Adrenal gland (tissue), 5 donors: Measurements from ENCODE around the gene IFT27.

Source experiments
- POLR2A ChIP-seq, 2 donors: fragments of 450-650 bp; IDR thresholded peaks; one replicate each; pipeline ENCODE4 v1.6.1; 2017; ENCODE audit warnings: antibody characterized with exemption in 2 of 2, mild to moderate bottlenecking in 2 of 2, moderate library complexity in 1 of 2
- TF ChIP-seq, protein P1 (sequence below), 6 experiments: fragments of 450-650 bp in 4 of 6; fragments of 200-600 bp in 2 of 6; sonication (generic) in 1 of 6; IDR thresholded peaks; 1 replicate in 5 of 6; 2 replicates in 1 of 6; pipeline versions ENCODE4 v1.5.1 to v1.8.0; 2016 to 2021; ENCODE audit warnings: antibody characterized with exemption in 6 of 6, mild to moderate bottlenecking in 2 of 6, moderate library complexity in 1 of 6
- donor health status: DM: no; HTN: no; CAD: no.

DNA sequence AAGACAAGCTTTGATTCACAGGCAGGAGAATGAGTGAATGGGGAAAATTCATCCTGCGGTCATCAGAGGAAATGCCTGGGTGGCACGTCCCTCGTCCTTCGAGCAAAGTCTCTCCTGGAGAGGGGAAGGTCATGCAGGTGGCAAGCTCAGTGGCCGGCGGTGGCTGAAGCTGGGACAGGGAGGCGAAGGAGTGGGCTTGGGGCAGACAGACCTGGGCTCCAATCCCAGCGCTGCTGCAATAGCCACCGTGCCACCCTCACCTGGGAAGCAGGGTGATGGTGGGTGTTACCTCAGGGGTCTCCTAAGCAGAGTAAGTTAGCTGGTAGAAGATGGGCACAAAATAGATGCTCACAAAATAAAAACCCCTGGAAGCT is 49.9 kb downstream of the IFT27 start:
- TF ChIP-seq, protein P1, sequence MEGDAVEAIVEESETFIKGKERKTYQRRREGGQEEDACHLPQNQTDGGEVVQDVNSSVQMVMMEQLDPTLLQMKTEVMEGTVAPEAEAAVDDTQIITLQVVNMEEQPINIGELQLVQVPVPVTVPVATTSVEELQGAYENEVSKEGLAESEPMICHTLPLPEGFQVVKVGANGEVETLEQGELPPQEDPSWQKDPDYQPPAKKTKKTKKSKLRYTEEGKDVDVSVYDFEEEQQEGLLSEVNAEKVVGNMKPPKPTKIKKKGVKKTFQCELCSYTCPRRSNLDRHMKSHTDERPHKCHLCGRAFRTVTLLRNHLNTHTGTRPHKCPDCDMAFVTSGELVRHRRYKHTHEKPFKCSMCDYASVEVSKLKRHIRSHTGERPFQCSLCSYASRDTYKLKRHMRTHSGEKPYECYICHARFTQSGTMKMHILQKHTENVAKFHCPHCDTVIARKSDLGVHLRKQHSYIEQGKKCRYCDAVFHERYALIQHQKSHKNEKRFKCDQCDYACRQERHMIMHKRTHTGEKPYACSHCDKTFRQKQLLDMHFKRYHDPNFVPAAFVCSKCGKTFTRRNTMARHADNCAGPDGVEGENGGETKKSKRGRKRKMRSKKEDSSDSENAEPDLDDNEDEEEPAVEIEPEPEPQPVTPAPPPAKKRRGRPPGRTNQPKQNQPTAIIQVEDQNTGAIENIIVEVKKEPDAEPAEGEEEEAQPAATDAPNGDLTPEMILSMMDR (IDR thresholded peaks at IDR 0.05) = no peak
- no peak for TF ChIP-seq POLR2A (IDR thresholded peaks at IDR 0.05)
